Measurements from ENCODE around the gene ZNF813.
"Not testable (repeated sequence)": the region's sequence is repeated elsewhere in the genome, so short reads cannot be mapped to it uniquely, and the experiment has no call there.

- not testable (repeated sequence) for TF ChIP-seq CTCF (optimal IDR thresholded peaks at IDR 0.05 in 1 of 3, IDR thresholded peaks at IDR 0.05 in 1 of 3, conservative IDR thresholded peaks at IDR 0.05 in 1 of 3; ENCODE audit: extremely low read depth in 1 of 3, insufficient read depth in 2 of 3, low read length in 3 of 3); EZH2 (IDR thresholded peaks at IDR 0.05; ENCODE audit: low read length)
Measured at GRCh38 chr19:53475470-53475869, 7.9 kb downstream of the ZNF813 start.

Data from keratinocyte (primary cell).